HS-27A (cell line): ENCODE measurements around the gene CFAP54.
A peak's percentile ranks its signal among the peaks of the same experiment; 100 is the strongest.

Experiments used
- DNase-seq: peaks from one replicate; pipeline ENCODE4 v3.0.0-alpha.2; 2012; ENCODE audit warnings: low read depth, missing footprints

Gene CFAP54

DNA sequence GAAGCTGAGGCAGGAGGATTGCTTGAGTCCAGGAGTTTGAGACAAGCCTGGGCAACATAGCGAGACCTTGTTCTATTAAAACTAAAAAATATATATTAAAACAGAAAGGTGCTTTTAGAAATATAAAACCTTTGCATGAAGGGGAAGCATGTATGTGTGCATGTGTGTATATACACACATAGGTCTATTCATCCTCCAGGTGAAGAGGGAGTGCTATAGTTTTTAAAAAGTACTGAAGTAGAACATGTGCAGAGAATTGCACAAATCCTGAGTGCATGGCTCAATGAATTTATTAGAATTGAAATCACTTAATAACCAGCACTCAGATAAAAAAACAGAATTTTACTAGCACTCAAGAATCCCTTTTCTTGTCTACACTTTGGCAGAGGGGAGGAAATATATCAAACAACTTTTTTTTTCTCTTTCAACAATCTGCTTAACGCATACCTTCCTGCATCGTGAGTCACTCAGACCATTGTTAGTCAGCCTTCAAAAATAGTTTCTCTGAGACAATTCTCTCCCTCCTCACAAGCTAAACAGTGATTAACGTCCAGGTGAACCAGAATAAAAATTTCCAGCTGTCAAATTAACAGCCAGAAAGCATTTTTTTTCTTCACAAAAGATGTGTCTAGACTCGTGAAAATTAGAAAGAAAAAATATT, 400.0 kb downstream of the CFAP54 start:
- DNase-seq: no peak

DNA sequence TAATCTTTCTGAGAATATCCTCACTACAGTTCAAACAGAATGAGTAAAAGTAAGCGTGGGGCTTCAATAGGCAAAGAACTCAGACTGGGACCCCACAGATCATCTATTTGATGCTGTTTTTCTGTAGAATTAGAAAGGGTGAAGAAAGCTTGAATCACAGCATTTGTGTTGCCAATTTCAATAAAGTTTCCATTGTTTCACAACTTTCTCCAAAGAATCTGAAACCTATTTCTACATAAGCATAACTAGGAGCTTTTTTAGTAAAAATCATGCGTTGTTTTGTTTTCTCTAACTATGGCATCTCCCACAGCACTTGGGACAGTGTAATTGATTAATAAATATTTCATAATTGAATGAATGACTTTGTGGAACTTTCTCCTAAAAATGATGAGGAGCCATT, 401.0 kb downstream of the CFAP54 start:
- no peak for DNase-seq

DNA sequence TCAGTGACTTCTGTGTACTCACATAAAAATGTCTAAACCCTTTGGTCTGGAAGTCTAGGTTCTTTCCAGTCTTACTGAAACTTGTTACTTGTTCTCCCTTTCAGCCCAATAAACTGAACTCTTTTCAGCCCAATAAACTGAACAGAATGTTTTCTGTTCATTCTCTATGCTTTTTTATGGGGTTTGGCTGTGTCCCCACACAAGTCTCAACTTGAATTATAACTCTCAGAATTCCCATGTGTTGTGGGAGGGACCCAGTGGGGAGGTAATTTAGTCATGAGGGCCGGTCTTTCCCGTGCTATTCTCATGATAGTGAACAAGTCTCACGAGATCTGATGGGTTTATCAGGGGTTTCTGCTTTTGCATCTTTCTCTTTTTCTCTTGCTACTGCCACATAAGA, 402.7 kb downstream of the CFAP54 start:
- DNase-seq: no peak

DNA sequence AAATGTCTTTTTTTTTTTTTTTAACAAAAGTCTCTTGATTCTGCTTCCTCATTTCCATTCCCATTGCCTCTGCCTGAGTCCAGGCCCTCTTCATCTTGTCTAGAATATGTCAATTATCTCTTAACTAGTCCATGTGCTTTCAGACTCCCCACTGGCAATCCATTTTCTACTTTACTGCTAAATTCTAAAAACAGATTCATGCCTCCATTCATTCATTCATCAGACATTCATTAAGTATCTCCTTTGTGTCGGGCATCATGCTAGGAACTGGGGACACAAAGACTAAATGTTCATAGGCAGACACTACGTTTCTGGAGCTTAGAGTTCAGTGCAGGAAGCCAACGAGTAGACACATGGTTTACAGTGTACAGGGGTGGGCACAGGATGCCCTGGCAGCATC, 408.0 kb downstream of the CFAP54 start:
- DNase-seq: no peak

DNA sequence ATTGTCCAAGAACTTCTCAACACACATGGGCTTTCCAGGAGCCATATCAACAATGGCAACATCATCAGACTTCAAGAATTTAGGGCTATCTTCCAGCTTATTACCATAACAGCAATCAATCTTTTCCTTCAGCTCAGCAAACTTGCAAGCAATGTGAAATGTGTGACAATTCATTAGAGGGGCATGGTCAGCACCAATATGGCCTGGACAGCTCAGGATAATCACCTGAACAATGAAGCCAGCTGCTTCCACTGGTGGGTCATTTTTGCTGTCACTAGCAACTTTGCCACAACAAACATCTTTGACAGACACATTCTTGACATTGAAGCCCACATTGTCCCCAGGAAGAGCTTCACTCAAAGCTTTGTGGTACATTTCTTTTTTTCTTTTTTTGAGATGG, 411.8 kb downstream of the CFAP54 start:
- DNase-seq: no peak

DNA sequence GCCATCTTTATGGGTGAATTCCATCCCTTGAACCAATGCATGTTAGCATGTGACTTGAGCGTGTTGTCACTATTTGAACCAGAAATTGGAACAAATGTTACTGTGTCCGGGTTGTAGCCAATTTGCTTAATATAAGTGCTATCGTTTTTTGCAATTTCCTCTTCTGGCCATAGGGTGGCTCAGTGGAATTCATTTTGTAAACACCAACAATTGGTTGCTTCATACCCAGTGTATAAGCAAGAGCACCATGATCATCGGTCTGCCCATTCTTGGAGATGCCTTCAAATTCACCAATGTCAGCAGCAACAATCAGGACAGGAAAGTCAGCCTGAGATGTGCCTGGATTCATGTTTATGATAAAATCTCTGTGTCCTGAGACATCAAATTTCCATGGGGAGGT, 412.7 kb downstream of the CFAP54 start:
- DNase-seq: no peak

DNA sequence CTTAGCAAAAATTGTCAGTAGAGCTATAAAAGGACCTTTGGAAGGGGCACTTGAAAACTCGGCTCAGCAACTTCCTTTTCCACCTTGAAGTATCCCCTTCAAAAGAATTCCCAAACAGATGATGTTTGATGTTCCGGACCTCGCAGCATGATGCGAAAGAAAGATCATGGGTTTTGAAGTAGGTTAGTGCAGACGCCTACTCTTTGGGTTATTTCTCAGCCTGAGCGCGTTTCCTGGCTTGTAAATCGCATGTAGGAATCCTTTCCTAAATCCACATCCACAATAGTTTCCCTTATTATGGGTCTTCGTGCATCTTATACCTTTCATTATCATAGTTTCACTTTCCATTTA, 417.1 kb downstream of the CFAP54 start:
- no peak for DNase-seq

DNA sequence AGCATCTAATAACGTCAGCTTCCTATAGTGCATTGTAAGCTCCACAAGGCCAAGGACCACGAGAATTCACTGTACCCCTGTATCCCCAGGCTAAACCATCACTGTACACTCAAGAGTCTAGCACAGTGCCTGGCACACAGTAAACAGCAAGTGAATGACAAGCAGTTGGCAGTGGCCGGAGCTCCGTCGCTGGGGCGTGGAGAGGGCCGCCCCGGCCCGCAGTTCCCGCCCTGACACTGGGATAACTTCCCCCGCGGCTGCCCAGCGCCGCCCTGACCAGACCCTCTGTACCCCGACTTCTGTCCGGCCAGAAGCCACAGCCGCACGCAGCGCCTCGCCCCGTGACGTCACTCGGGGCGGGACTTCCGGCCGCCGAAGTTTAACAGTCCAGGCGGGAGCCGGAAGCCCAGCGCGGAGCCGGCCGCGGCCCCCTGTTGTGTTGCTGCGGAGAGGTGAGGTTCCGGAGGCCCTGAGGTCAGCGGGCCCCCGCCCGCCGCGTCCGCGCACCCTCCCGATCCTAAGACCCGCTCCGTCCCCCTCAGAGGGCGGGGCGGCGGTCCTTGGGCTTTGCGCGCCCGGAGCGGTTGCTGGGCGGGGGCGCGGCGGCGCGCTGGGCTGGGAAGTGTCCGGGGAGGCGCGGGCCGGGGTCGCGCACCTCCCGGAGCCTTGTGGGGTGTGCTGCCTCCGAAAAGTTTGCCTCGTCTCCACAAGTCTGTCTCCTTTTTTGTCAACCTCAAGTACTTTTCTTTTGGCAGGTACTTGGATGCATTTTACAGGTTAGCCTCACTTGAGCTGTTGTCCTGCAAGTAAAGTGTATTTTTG, 417.7 kb downstream of the CFAP54 start, which contains the start of gene NEDD1:
Gene NEDD1, plus strand, starts transcription at position 409 of the 822 bp plus-strand sequence. CDS start 2,503 bp downstream, outside the sequence.
- peak; percentile 66 for DNase-seq

DNA sequence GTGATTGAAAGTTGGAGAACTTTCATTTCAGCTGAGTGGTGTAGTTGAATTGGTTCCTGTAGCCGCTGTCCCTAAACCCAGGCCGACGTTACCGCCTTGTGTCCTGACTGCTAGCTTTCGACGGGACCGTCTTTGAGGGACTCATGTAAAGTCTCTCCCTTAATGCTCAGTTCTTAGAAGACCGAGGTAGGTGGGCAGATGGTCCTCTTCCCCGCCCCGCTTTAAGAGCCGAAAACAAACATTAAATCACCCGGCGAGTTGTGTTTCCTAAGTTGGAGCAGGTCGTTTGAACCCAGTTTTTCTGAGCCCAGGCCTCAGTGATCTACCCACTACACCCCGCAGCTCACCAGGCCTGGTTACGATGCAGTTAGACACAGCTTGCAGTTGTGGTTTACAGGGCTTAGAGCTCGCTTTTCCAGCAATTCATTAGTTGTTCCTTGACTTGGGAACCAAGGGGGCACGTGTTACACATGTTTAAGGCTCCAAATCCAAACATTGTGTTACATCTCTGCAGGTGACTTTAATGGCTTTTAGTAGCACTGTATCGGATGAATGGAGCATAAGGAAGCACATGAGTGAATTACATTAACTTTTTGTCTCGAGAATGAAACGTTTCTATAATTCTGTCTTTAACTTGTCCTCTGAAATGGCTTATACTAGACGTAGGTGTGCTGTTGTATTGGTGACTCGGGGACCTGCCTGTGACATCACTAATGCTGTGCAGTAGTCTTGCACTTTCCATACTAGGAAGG, 418.5 kb downstream of the CFAP54 start:
- DNase-seq: no peak

DNA sequence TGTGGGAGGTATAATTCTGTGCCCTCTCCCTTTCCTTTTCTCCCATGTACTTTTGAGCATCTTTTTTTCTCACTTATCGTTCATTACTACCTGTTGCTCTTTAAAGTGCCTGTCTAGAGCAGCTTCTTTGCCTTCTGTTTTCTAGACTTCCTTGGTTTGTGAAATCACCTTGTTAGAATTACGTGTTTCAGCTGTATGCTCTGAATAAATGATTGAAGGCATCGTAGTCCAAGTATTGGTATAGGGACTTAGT, 419.0 kb downstream of the CFAP54 start:
- no peak for DNase-seq

DNA sequence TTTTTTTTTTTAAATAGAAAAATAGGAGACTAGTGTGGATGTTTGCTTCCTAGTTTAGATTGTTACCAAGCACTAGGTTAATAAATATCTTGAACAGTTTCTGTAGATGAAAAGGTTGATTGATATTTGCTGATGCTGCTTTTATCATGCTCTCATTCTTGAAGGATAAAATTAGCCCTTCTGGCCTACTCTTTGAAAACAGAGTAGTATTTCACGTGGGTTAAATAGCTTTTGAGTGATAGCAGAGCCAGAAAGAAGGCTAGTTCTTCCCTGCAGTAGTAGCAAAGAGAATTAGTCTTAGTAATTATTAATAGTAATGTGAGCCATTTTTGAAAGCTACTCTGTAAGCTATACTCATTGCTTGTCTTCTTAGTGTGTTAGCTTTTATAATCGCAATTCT, 422.9 kb downstream of the CFAP54 start:
- DNase-seq: no peak

DNA sequence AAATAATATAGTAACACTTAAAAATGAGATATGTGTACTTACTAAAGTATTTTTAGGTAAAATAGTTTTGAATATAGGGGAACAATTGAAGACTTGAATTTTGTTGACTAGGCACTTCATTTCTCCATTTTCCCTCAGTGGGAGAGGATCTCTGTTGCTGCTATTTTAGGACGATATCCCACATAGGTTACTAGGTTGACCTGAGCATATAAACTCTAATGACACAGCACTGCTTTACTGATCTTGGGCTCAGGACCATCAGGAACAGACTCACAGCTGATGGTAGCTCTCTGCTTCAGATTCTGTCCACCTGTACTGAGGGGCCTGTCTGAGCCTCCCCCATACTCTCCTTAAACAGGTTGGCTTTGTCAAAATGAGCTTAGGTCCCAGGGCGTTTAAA, 423.6 kb downstream of the CFAP54 start:
- DNase-seq: no peak

DNA sequence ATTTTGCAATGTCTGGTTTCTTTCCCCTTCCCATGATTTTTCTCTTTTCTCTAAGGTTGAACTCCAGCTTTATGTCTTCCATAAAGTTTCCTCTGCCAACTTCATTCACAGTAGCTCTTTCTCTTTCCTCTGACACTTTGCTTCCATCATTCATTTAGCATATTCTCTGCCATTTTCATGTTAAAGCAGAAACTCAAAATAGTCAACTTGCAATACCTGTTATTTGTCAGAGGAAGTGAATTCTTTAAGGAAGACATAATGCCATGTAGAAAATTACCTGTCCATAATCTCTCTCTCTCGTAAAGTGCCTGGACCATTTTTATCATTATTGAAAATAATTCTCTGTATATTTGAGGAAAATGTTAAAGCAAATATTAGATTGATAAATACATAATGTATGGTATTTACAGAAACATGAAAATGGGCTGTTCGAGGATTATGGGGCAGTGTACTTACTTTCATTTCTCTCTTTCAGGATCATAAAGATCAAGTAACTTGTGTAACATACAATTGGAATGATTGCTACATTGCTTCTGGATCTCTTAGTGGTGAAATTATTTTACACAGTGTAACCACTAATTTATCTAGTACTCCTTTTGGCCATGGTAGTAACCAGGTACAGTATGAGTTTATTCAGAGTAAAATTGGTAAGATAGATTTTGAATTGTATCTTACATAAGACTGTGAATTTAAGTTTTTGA, 430.3 kb downstream of the CFAP54 start:
- no peak for DNase-seq
